ENCODE results near the gene KIAA0825. TPM values are rescaled to one million over a fixed set of nuclear protein-coding genes. Genes with fewer than 3 reads are reported as not detected.

The KIAA0825 gene, protein sequence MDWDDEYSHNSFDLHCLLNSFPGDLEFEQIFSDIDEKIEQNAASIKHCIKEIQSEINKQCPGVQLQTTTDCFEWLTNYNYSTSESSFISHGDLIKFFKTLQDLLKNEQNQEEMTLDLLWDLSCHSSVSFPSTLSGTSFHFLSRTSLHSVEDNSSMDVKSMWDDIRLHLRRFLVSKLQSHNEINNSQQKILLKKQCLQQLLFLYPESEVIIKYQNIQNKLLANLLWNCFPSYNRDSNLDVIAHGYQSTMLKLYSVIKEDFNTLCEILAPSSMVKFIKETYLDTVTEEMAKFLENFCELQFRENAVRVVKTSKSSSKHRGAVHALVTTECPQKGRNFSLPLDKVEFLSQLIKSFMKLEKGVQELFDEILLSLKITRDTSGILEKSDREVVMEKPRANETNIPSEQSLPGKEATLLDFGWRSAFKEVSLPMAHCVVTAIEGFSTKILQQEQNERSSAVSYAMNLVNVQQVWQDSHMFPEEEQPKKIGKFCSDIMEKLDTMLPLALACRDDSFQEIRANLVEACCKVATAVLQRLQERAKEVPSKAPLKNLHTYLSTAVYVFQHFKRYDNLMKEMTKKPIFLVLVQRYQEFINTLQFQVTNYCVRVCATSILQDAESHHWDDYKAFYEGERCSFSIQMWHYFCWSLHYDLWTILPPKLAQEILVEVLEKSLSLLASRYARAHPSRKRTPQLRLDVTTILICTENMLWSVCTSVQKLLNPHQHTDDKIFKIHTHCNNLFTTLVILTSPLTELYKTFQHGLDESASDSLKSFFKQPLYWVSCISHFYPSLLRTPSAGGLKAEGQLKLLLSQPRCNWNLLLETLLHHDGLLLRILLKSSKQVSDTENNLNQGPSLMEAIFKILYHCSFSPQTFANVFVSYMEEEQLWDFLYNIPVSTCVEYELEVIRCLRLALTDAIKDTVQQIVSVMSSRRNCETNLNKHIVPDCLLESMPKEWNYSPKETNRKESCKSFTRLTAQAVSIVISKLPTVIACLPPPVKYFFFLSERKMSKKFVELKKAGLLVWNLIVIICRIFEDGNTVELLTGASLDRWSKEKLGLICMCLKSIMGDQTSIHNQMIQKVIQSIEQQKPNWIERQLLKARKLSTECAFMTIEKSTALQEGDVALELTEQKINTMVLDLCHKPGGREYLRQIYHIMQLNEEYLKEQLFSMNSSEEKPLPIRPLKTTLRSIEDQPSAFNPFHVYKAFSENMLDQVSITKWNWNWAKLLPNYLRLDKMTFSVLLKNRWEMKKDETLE (N-terminal part only)
- total RNA-seq: 1.4 and 1.6 TPM in 2 replicates

DNA sequence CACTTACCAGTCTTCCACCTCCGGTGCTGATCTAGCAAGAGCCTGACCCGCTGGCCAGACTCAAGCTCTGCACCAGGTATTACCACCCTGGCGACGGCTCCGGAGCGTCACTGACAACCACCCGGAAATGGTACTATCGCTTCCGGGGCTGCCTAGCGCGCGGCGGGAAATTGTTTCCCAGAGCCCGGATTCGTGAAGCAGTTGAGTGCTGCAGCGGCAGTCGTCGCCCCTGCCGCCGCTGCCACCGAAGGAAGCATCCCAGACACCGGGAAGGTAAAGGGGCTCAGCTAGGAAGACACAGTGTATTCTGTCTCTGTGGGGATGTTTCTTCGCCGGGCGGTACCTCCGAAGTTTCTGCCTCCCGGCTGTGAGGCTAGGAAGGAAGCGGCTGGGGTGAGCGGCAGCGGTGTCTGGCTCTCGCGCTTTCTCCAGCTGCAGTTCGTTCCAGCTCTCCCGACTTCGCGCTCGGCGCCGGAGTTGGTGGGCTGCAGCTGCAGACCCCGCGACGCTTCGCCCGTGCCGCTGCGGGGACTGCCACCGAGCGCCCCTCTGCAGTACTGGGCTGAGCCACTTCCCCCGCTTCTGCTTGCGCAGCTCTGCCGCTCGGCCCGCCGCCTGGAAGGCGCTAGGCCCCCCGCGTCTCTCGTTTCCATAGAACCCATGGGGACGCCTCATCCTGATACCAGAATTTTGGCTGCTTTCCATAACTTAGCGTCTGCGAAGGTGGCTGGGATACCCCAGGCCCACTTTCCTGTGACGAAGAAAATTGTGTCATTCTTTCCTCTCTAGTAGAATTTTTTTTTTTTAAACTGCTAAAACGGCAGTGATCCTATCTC, at the start of gene KIAA0825, which contains the start of gene SLF1:
Gene KIAA0825 (minus strand): TSS at position 112 of the 836 bp plus-strand sequence. CDS start 81,478 bp downstream, outside the sequence.
Gene SLF1 (plus strand): TSS at position 177 of the 836 bp plus-strand sequence. CDS start 10,142 bp downstream, outside the sequence.

Other genes with a start within 250 kb of the KIAA0825 start
- gene SLF1, start 65 bp upstream of the KIAA0825 start, total RNA-seq: 8.9 and 14.5 TPM in 2 replicates

Measured in hair follicular keratinocyte (primary cell).